ENCODE data around the gene RRP8. TPM values are rescaled to one million over a fixed set of nuclear protein-coding genes. Genes with fewer than 3 reads are reported as not detected.

RRP8 gene
- total RNA-seq, 1 donor from 2014 or later, result 43.8 TPM

DNA sequence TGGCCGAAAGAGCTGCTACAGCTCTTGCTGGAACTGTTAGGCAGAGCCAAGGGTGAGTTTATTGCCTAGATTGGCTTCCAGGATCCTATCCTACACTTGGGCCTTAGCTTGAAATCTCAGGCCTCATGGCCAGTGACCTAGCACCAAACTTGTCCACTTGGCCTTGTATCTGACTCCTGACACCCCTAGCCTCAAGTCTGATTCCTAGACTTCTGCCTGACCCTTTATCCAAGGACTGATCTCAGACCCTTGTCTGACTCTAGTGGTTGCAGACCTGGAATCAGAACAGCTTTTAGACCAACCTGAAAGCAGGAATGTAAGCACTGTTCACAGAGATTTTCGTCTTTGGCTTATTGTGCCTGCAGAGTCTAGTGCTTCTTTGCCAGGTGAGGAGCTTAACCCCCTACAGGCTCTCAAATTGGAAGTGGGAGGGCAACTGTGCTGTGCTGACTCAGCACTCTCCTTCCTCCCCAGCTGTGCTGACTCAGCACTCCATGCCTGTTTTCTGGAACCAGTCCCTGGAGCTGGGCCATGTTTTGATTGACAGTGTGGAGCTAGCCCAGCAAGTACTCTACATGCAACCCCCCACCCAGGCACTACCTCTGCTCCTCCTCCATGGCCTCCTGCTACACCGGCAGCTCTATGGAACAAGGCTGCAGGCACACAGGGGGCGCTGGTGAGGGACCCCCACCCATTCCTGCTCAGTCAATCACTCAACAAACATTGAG lies 35.1 kb downstream of the RRP8 start:
- peaks cover 8% of the 10 kb centered on the region for H3K4me1 Mint-ChIP-seq
- peaks cover 10% of the 10 kb centered on the region for H3K36me3 Mint-ChIP-seq (ENCODE audit: low read depth)

DNA sequence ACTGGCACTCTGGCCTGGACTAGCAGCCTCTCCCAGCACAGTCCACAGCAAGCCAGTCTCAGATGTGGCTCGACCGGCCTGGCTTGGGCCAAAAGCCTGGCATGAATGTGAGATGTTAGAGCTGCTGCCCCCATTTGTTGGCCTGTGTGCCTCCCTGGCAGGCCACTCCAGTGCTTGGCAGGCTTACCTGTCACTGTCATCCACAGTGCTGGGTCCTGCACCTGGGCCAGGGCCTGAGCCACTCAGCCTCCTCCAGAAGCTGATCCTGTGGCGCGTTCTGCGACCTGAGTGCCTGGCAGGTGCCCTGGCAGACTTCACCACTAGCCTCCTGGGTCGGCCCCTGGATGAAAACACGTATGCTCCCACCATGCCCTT lies 36.1 kb downstream of the RRP8 start:
- Mint-ChIP-seq H3K9me3 (no peaks in the 10 kb centered on the region), H3K36me3 (ENCODE audit: low read depth) (peaks cover 12% of the 10 kb centered on the region)
- intact Hi-C loops (cut with micrococcal nuclease), result no loop called here

More for the DNA sequence above, 35.1 kb downstream of the RRP8 start:
- intact Hi-C loops (cut with micrococcal nuclease), result no loop called here
- DNase-seq, result peak; percentile 52
- H3K4me3 Mint-ChIP-seq, result no peak overlapping the region
- H3K27me3 Mint-ChIP-seq, result no peaks in the 10 kb centered on the region
- no peaks in the 10 kb centered on the region for H3K9me3 Mint-ChIP-seq
- H3K27ac Mint-ChIP-seq, result no peak overlapping the region

DNA sequence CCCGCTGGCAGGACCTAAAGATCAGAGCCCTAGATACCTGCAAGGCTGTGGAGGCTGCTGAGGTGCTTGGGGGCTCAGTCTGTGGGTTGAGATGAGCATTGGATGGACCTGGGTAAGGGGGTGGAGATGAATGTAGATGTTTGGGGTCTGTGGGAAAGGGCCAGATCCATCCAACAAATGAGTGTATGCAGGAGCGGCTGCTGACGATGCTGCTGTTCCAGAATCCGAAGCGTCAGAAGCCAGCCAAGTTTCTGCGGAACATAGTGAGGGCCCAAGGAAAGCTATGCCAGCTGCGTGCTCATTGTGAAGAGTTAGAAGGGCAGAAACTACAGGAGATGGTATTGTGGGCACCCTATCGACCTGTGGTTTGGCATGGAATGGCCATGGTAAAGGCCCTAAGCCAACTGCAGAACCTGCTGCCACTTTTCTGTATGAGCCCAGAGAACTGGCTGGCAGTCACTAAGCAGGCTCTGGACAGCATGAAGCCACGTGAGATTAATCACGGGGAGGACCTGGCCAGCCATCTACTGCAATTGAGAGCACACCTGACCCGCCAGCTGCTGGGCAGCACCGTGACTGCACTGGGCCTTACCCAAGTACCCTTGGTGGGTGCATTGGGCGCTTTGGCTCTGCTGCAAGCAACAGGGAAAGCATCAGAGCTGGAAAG lies 36.6 kb downstream of the RRP8 start:
- Mint-ChIP-seq H3K27me3 (no peaks in the 10 kb centered on the region), H3K4me1 (peaks cover 8% of the 10 kb centered on the region), H3K4me3 (no peak overlapping the region), H3K27ac (peak overlapping the region; percentile 3), H3K9me3 (no peaks in the 10 kb centered on the region), H3K36me3 (ENCODE audit: low read depth) (peaks cover 12% of the 10 kb centered on the region)
- intact Hi-C loops (cut with micrococcal nuclease), result no loop called here
- DNase-seq, result peak; percentile 49

More for the DNA sequence above, 36.1 kb downstream of the RRP8 start:
- no peak for DNase-seq
- Mint-ChIP-seq H3K4me1 (peaks cover 8% of the 10 kb centered on the region), H3K4me3 (no peak overlapping the region), H3K27ac (no peak overlapping the region), H3K27me3 (no peaks in the 10 kb centered on the region)

DNA sequence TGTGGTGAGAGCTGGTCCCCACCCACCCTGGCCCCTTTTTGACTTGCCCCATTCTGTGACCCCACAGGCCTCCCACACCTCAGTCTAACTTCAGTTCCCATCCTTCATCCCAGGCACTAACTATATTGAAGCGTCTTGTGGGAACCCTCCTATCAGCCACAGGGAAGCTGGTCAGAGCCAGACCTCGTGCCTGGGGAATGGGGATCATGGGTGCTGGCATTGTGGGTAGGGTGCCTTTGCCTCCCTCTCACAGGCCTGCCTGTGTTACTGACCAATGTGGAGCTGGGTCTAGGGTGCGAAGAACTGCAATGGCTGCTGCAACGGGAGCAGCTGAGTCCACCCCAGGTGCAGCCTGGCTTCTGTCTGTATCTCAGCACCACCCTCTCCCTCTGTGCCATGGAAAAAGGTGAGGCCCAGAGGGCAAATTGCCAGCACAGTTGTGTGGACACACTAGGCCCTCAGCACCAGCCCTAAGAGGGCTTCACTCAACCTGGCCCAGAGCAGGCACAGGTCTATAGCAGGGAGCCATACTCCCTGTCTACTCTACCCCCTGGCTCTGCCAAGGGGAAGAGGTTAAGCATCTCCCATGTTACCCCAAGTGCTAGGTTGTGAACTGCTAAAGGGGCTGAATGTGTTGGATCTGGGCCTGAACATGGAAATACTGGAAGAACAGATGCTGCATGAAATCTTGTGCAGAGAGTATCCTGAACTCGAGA lies 37.3 kb downstream of the RRP8 start:
- peak overlapping the region; percentile 3 for H3K27ac Mint-ChIP-seq
- H3K9me3 Mint-ChIP-seq, result no peaks in the 10 kb centered on the region
- no peak overlapping the region for H3K4me3 Mint-ChIP-seq
- intact Hi-C loops (cut with micrococcal nuclease), result no loop called here
- peaks cover 8% of the 10 kb centered on the region for H3K4me1 Mint-ChIP-seq
- H3K36me3 Mint-ChIP-seq (ENCODE audit: low read depth), result peaks cover 15% of the 10 kb centered on the region
- no peaks in the 10 kb centered on the region for H3K27me3 Mint-ChIP-seq
- DNase-seq, result peak; percentile 49

DNA sequence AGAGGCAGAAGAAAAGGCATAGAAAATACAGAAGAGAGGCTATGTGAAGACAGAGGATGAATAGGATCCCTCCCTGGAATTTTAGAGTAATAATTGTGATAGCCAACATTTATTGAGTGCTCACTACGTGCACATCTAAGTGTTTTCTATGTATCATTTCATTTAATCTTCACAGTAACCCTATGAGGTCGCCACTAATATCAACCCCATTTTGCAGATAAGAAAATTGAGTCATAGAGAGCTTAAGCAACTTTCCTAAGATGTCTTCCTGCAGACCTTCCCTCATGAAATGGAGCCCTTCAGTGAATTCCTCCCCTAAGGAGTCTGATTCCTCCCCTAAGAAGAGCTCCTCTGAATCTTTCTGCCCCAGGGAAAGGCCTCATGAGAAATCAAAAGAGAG lies 38.1 kb downstream of the RRP8 start:
- intact Hi-C loops (cut with micrococcal nuclease), result no loop called here
- Mint-ChIP-seq H3K36me3 (ENCODE audit: low read depth) (peaks cover 15% of the 10 kb centered on the region), H3K4me1 (peaks cover 8% of the 10 kb centered on the region), H3K27me3 (no peaks in the 10 kb centered on the region), H3K4me3 (no peak overlapping the region), H3K9me3 (no peaks in the 10 kb centered on the region), H3K27ac (peak overlapping the region; percentile 2)
- DNase-seq, result no peak

DNA sequence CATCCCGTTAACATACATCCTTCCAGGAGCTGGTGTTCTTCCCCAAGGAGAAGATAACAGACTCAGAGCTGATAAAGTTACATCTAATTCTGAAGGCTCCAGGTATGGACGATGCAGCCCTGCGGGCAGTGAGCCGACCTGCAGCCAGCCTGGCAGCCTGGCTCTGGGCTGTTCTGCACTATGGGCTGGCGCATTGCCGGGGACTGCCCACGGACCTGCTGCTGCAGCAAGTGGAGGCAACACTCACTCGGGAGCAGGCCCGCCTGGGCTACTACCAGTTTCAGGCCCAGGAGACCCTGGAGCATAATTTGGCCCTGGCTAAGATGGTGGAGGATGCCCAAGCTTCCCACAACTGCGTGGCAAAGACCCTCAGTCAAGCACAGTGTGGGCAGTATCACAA lies 39.7 kb downstream of the RRP8 start:
- Mint-ChIP-seq H3K9me3 (no peaks in the 10 kb centered on the region), H3K36me3 (ENCODE audit: low read depth) (peaks cover 13% of the 10 kb centered on the region), H3K27me3 (no peaks in the 10 kb centered on the region), H3K4me1 (peaks cover 2% of the 10 kb centered on the region), H3K27ac (no peak overlapping the region), H3K4me3 (no peak overlapping the region)
- DNase-seq, result no peak
- intact Hi-C loops (cut with micrococcal nuclease), result no loop called here

DNA sequence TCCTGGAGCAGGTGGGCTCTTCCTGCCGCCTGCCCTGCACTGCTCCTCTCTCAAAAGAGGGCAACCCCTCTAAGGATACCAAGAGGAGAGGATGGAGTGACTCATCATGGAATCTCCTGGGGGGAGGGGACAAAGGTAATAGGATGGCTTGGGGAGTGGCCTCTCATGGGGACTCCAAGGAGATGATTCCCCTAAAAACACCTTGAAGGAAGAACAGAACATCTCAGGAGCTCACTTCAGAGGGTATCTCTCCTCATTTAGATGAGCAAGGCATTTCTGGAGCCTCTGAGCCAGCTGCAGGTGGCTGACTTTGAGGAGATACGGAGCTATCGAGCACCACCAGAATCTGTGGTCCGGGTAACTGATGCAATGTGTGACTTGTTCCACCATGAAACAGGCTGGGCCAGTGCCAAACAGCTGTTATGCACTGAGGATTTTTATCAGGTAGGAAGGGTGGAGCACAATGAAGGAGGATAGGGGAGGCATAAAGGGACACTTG lies 40.2 kb downstream of the RRP8 start:
- Mint-ChIP-seq H3K4me1 (no peaks in the 10 kb centered on the region), H3K9me3 (no peaks in the 10 kb centered on the region), H3K27ac (no peak overlapping the region), H3K4me3 (no peak overlapping the region), H3K27me3 (no peaks in the 10 kb centered on the region), H3K36me3 (ENCODE audit: low read depth) (peaks cover 13% of the 10 kb centered on the region)
- intact Hi-C loops (cut with micrococcal nuclease), result no loop called here
- DNase-seq, result peak; percentile 43

DNA sequence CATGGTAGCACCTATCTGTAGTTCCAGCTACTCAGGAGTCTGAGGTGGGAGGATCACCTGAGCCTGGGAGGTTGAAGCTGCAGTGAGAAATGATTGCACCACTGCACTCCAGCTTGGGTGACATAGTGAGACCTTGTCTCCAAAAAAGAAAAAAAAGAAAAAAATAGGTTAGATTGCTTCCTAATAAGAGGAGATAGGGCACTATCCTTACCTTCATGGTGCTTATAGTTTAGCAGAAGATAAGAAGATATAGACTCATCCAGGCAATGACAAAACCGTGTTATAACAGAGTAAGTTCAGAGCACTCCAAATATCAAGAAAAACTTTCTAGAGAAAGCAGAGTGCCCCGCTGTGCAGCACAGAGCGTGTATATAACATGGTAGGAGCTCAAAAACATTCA lies 42.1 kb downstream of the RRP8 start:
- intact Hi-C loops (cut with micrococcal nuclease), result no loop called here
- Mint-ChIP-seq H3K27me3 (no peaks in the 10 kb centered on the region), H3K4me1 (no peaks in the 10 kb centered on the region), H3K4me3 (no peak overlapping the region), H3K36me3 (ENCODE audit: low read depth) (peaks cover 13% of the 10 kb centered on the region), H3K9me3 (no peaks in the 10 kb centered on the region), H3K27ac (no peak overlapping the region)
- DNase-seq, result no peak

DNA sequence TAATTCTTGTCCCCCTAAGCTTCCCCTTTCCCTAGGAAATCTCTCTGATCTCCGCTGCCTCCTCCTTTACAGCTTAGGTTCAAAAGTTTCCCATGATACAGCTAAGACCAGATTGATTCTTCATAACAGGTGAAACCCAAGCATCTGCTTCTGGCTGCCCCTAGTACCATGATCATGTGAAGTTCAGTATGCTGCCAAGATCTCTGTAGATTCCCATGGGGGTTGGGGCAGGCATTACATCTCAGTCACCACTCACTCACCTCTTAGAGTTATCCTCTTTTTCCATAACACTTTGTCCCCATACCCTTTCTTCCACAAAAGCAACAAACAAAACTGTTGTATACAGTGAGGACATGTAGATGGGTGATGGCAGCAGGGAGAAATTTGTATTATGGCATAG lies 44.0 kb downstream of the RRP8 start:
- no peaks in the 10 kb centered on the region for H3K9me3 Mint-ChIP-seq
- H3K4me3 Mint-ChIP-seq, result no peak overlapping the region
- intact Hi-C loops (cut with micrococcal nuclease), result no loop called here
- no peak for DNase-seq
- H3K27me3 Mint-ChIP-seq, result no peaks in the 10 kb centered on the region
- H3K27ac Mint-ChIP-seq, result no peak overlapping the region
- H3K4me1 Mint-ChIP-seq, result no peaks in the 10 kb centered on the region
- H3K36me3 Mint-ChIP-seq (ENCODE audit: low read depth), result peaks cover 10% of the 10 kb centered on the region

DNA sequence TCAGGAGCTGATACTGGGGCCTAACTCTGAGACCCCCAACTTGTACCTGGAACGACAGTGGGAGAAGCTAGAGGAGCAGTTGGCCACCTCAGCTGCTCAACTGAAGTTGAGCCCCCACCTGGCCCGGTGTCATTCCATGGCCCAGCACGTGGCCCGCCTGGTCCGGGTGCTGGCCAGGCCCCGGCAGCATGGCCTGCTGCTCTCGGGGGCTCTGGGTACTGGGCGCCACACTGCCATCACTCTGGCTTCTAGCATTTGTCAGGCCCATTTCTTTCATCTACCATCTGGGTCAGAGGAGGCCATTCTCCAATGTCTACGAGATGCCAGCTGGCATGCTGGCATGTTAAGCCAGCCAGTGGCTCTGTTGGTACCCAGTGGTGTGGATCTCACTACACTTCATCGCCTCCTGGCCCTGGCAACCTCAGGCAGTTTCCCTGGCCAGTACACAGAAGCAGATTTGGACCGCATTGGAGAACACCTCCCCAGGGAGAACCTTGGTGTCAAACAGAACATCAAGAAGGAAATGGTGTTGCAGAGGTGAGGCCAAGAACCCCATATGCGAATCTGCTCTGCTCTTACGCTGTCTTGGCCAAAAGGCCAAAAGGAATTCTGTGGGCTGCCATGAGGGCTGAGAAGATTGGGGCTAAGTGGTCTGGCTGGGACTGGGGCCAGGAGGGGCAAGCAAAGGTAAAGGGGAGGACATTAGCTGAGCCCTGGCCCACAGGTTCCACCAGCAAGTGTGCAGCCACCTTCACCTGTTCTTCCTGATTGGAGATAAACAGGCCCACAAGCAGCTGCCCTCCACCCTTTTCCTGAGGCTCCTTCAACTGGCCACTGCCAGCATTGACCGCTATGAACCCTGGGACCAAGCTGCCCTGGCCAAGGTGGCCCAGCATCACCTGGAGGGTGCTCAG lies 45.4 kb downstream of the RRP8 start:
- Mint-ChIP-seq H3K27ac (no peak overlapping the region), H3K9me3 (no peaks in the 10 kb centered on the region), H3K27me3 (no peaks in the 10 kb centered on the region), H3K36me3 (ENCODE audit: low read depth) (peaks cover 6% of the 10 kb centered on the region), H3K4me1 (no peaks in the 10 kb centered on the region), H3K4me3 (no peak overlapping the region)
- no peak for DNase-seq
- intact Hi-C loops (cut with micrococcal nuclease), result no loop called here

DNA sequence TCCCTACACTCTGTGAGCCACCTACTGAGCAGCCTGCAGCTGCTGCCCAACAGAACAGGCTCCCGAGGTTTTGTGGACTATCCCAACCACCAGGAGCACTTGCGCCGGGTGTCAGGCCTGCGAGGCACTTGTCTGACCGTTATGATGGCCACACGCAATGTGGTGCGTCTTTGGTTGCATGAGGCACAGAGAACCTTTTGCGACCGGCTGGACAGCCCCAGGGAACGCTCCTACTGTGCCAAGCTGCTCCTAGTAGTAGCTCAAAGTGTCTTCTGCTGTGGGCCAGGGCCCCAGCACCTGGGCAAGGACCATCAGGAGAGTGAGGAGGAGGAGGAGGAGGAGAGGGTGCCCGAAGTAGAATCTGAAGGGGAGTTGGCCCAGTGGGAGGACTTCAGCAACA lies 46.4 kb downstream of the RRP8 start:
- Mint-ChIP-seq H3K27ac (no peak overlapping the region), H3K4me3 (no peak overlapping the region), H3K36me3 (ENCODE audit: low read depth) (peaks cover 5% of the 10 kb centered on the region), H3K27me3 (no peaks in the 10 kb centered on the region), H3K9me3 (no peaks in the 10 kb centered on the region), H3K4me1 (no peaks in the 10 kb centered on the region)
- intact Hi-C loops (cut with micrococcal nuclease), result no loop called here
- no peak for DNase-seq

DNA sequence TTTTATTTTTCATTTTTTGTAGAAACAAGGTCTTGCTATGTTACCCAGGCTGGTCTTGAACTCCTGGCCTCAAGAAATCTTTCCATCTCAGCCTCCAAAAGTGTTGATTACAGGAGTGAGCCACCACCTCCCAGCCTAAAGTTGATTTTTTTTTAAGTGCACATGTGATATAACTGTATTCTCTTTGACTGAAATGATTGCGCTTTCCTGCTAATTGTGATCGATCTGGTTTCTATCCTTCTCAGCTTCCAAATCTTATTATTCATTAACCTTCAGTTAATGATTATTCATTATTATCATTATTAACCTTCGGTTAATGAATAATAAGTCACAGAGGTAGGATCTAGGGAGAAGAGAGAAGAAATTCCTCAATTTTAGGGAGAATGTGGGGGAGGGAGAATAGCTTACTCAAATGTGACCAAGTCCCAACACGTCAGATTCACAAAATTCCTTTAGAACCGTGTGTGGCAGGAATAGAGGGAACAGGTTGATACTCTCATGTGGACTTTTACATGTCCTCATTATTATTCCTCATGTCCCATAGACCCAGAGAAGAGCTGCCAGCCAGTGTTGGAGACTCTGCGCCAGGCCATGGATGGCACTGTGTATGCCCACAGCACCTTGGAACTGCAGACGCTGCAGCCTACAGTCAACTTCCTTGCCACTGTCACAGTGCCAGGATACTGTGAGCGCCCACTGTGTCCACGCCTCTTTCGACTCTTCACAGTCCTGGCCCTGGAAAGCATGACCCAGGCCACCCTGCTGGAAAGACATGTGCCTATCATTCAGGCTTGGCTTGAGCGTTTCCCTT lies 47.1 kb downstream of the RRP8 start:
- no peak overlapping the region for H3K4me3 Mint-ChIP-seq
- H3K9me3 Mint-ChIP-seq, result no peaks in the 10 kb centered on the region
- intact Hi-C loops (cut with micrococcal nuclease), result no loop called here
- H3K4me1 Mint-ChIP-seq, result no peaks in the 10 kb centered on the region
- no peaks in the 10 kb centered on the region for H3K27me3 Mint-ChIP-seq
- no peak for DNase-seq
- H3K27ac Mint-ChIP-seq, result no peak overlapping the region
- peaks cover 2% of the 10 kb centered on the region for H3K36me3 Mint-ChIP-seq (ENCODE audit: low read depth)

All from activated CD4-positive, alpha-beta T cell treated with anti-CD3 and anti-CD28 coated beads, Interleukin-2, amount 10 ng/mL, durations not matched to agents 24 days and 14 days (primary cell).